HG02610 (cell line): ENCODE data around the gene CBLL1.
A peak's percentile ranks its signal among the peaks of the same experiment; 100 is the strongest.

Experiments
- ATAC-seq: cut with Tn5 transposase; IDR thresholded peaks from one replicate; pipeline ENCODE4 v1.9.1; 2021; ENCODE audit warnings: mild to moderate bottlenecking, moderate library complexity; ENCODE audit not compliant: unreplicated experiment

The CBLL1 gene

GRCh38 chr7:107742678-107743566 is 1.0 kb upstream of the CBLL1 start:
- ATAC-seq: peak; percentile 33

- peak; percentile 35 for ATAC-seq
These were observed 406 bp downstream of the CBLL1 start for GRCh38 chr7:107744345-107744750.

- no peak for ATAC-seq
These were observed 2.1 kb downstream of the CBLL1 start for GRCh38 chr7:107746006-107746405.

GRCh38 chr7:107751113-107751512 is 7.2 kb downstream of the CBLL1 start:
- no peak for ATAC-seq

DNA sequence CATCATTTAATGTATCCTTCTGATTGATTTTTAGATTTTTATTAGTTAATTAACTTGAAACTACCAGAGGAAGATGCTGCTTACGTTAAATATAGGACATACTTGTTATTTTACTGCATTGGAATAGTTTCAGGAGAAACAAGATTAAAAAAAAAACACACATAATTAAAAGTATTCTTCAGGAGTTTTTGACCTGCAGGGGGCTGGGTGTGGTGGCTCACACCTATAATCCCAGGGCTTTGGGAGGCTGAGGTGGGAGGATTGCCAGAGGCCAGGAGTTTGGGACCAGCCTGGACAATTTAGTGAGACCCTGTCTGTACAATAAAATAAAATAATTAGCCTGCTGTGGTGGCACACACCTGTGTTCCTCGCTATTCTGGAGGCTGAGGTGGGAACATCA is 10.7 kb downstream of the CBLL1 start:
- ATAC-seq: no peak

- ATAC-seq: no peak
These were observed 14.7 kb downstream of the CBLL1 start for GRCh38 chr7:107758667-107759066.

- ATAC-seq: no peak
These were observed 23.4 kb downstream of the CBLL1 start for GRCh38 chr7:107767391-107767790.

- no peak for ATAC-seq
These were observed 24.3 kb downstream of the CBLL1 start for GRCh38 chr7:107768263-107768662.

- ATAC-seq: no peak
These were observed 29.1 kb downstream of the CBLL1 start for GRCh38 chr7:107773027-107773426.

GRCh38 chr7:107777702-107778101 is 33.8 kb downstream of the CBLL1 start:
- no peak for ATAC-seq

DNA sequence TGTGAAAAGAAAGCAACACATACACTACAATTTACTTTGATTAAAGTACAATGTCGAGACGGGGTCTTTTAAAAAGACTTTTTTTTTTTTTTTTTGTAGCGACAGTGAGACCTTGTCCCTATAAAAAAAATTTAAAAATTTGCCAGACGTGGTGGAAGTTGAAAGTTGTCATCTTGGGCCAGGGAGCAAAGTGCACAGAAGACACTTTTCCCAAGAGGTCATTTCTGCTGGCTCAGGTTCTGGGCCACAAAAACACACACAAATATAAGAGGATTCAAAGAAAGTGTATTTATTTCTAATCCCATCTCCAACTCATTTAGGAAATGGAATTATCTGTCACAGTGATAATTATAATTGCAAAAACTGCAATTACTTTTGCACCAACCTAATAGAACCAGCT is 34.3 kb downstream of the CBLL1 start:
- ATAC-seq: no peak

GRCh38 chr7:107779647-107780099 is 35.7 kb downstream of the CBLL1 start:
- ATAC-seq: no peak

- no peak for ATAC-seq
These were observed 38.4 kb downstream of the CBLL1 start for GRCh38 chr7:107782374-107782773.

DNA sequence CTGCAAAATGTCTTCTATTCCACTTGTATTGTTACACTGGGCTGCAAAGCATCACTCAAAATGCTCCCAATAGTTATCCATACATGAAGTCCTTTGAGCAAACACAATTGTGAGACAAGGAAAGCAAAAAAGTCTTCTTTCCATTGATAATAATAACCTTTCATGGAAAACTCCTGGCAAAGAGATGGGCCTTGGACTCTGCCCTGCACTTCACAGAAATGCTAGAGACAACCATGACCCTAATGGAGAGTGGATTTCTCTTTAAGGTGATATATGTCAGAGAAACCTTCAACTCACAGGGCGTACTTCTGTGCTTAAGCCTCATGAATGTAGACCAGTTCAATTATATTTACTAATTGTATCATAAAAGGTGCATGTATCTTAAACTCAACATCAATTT is 39.7 kb downstream of the CBLL1 start:
- no peak for ATAC-seq

- ATAC-seq: no peak
These were observed 41.2 kb downstream of the CBLL1 start for GRCh38 chr7:107785170-107785569.

- ATAC-seq: no peak
These were observed 42.0 kb downstream of the CBLL1 start for GRCh38 chr7:107785926-107786325.

- ATAC-seq: no peak
These were observed 44.3 kb downstream of the CBLL1 start for GRCh38 chr7:107788216-107788615.

- ATAC-seq: no peak
These were observed 44.7 kb downstream of the CBLL1 start for GRCh38 chr7:107788662-107789061.

- ATAC-seq: no peak
These were observed 45.7 kb downstream of the CBLL1 start for GRCh38 chr7:107789647-107790046.

GRCh38 chr7:107792364-107792763 is 48.4 kb downstream of the CBLL1 start:
- ATAC-seq: no peak

GRCh38 chr7:107799647-107800264 is 55.8 kb downstream of the CBLL1 start:
- no peak for ATAC-seq

DNA sequence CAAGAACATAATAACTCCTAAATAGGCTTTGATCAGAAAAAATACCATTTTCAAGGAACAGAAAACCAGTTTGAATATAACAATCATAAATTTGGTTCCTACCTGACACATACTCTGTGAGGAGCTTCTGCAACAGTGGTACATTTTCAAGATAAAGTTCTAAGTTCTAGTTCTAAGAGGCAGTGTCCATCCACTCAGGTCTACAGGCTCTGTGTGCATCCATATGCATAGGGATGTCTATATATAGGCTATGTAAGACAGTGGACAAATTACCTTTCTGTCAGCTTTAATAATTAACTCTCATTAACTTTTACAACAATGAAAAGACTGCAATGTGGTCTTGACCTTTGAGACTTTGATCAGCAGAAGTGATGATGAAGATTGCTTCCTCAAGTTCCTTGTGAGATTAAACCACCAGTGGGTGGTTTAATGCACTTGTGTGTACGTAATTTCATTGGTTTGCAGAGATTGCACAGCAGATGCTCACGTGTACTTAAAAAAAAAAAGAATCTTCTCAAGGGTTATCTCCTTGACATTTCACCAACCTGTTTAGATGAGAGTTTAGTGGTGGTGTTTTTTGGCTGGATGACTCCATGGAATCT is 59.2 kb downstream of the CBLL1 start, which contains the start of gene SLC26A3:
SLC26A3 (minus strand) TSS at position 215 of the 602 bp plus-strand sequence. CDS start 8,714 bp downstream, outside the sequence.
- no peak for ATAC-seq
